ENCODE data around the gene CEP192.
A peak's percentile ranks its signal among the peaks of the same experiment; 100 is the strongest.
"Not testable (repeated sequence)": the region's sequence is repeated elsewhere in the genome, so short reads cannot be mapped to it uniquely, and the experiment has no call there.

CEP192 gene

DNA sequence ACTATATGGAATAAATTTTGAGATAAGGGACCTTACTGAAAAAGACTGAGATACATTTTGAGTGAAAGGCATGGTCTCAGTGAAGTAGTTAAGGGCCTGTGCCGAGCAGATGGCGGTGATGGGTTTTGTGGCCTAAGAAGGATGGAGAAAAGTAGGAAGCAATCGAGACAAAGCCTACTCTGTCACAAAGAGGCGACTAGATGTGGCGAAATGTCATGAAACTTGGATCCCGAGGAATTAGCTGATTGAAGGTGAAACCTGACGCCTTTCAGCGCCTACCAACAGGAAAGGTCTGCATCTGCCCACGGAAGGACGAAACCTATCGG lies 558 bp upstream of the CEP192 start:
- in situ Hi-C loops (cut with HindIII; ENCODE audit: low sequenced_read_pairs): no loop called here
- TF ChIP-seq, protein P1, sequence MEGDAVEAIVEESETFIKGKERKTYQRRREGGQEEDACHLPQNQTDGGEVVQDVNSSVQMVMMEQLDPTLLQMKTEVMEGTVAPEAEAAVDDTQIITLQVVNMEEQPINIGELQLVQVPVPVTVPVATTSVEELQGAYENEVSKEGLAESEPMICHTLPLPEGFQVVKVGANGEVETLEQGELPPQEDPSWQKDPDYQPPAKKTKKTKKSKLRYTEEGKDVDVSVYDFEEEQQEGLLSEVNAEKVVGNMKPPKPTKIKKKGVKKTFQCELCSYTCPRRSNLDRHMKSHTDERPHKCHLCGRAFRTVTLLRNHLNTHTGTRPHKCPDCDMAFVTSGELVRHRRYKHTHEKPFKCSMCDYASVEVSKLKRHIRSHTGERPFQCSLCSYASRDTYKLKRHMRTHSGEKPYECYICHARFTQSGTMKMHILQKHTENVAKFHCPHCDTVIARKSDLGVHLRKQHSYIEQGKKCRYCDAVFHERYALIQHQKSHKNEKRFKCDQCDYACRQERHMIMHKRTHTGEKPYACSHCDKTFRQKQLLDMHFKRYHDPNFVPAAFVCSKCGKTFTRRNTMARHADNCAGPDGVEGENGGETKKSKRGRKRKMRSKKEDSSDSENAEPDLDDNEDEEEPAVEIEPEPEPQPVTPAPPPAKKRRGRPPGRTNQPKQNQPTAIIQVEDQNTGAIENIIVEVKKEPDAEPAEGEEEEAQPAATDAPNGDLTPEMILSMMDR (IDR thresholded peaks at IDR 0.05; ENCODE audit: low read depth, low read length, missing control alignments): no peak
- peak overlapping the region; percentile 89 for H3K4me3 ChIP-seq (ENCODE audit: low read depth, low read length)
- DNase-seq (ENCODE audit: low read depth): no peak

GRCh38 chr18:12991821-12992179 lies 638 bp downstream of the CEP192 start:
- H3K4me3 ChIP-seq (ENCODE audit: low read depth, low read length): peak overlapping the region; percentile 89
- in situ Hi-C loops (cut with HindIII; ENCODE audit: low sequenced_read_pairs): no loop called here
- TF ChIP-seq, protein P1 (IDR thresholded peaks at IDR 0.05; ENCODE audit: low read depth, low read length, missing control alignments): no peak
- DNase-seq (ENCODE audit: low read depth): no peak

DNA sequence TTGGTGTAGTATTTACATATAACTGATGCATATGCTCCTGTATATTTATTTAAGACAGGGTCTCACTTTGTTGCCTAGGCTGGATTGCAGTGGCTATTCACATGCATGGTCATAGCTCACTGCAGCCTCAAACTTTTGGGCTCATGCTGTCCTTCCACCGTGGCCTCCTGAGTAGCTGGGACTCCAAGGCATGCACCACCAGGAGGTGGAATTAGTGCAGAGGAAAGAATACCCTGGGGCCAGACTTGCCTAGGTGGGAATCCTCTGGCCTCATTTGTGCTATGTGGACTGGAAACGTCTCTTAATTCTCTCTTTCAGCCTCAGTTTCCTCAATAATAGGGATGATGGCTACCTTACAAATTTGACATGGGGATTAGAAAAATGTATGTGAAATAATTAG lies 2.3 kb downstream of the CEP192 start:
- in situ Hi-C loops (cut with HindIII; ENCODE audit: low sequenced_read_pairs): no loop called here
- TF ChIP-seq, protein P1 (IDR thresholded peaks at IDR 0.05; ENCODE audit: low read depth, low read length, missing control alignments): no peak
- H3K4me3 ChIP-seq (ENCODE audit: low read depth, low read length): no peak overlapping the region
- DNase-seq (ENCODE audit: low read depth): no peak

- TF ChIP-seq, protein P1 (IDR thresholded peaks at IDR 0.05; ENCODE audit: low read depth, low read length, missing control alignments): no peak
- in situ Hi-C loops (cut with HindIII; ENCODE audit: low sequenced_read_pairs): no loop called here
- DNase-seq (ENCODE audit: low read depth): no peak
- H3K4me3 ChIP-seq (ENCODE audit: low read depth, low read length): no peak overlapping the region
Measured at GRCh38 chr18:12995424-12995823, 4.3 kb downstream of the CEP192 start.

- in situ Hi-C loops (cut with HindIII; ENCODE audit: low sequenced_read_pairs): no loop called here
- no peak for DNase-seq (ENCODE audit: low read depth)
- TF ChIP-seq, protein P1 (IDR thresholded peaks at IDR 0.05; ENCODE audit: low read depth, low read length, missing control alignments): no peak
- no peak overlapping the region for H3K4me3 ChIP-seq (ENCODE audit: low read depth, low read length)
Measured at GRCh38 chr18:12995952-12996477, 4.9 kb downstream of the CEP192 start.

- no peak for DNase-seq (ENCODE audit: low read depth)
- no peak overlapping the region for H3K4me3 ChIP-seq (ENCODE audit: low read depth, low read length)
- in situ Hi-C loops (cut with HindIII; ENCODE audit: low sequenced_read_pairs): no loop called here
- TF ChIP-seq, protein P1 (IDR thresholded peaks at IDR 0.05; ENCODE audit: low read depth, low read length, missing control alignments): no peak
Measured at GRCh38 chr18:12996661-12997292, 5.6 kb downstream of the CEP192 start.

GRCh38 chr18:12997330-12997729 lies 6.2 kb downstream of the CEP192 start:
- DNase-seq (ENCODE audit: low read depth); in situ Hi-C loops (cut with HindIII; ENCODE audit: low sequenced_read_pairs); H3K4me3 ChIP-seq (ENCODE audit: low read depth, low read length): not testable (repeated sequence)
